OCI-LY7 (cell line): Measurements from ENCODE around the gene PRPS1L1.

Experiments used
- EZH2phosphoT487 ChIP-seq: fragments of 200-600 bp; sonication (generic); IDR thresholded peaks from 2 replicates; pipeline ENCODE4 v1.6.1; 2018; ENCODE audit warnings: low read depth, borderline replicate concordance, mild to moderate bottlenecking, mixed run types, antibody characterized with exemption, low read length, moderate library complexity, mixed read lengths
- TF ChIP-seq, protein P1 (sequence below): fragments of 200-600 bp; sonication (generic); conservative IDR thresholded peaks from 2 replicates; pipeline ENCODE4 v1.5.1; 2014; ENCODE audit warnings: mild to moderate bottlenecking, antibody characterized with exemption, low read length, moderate library complexity, mixed read lengths

- TF ChIP-seq, protein P1, sequence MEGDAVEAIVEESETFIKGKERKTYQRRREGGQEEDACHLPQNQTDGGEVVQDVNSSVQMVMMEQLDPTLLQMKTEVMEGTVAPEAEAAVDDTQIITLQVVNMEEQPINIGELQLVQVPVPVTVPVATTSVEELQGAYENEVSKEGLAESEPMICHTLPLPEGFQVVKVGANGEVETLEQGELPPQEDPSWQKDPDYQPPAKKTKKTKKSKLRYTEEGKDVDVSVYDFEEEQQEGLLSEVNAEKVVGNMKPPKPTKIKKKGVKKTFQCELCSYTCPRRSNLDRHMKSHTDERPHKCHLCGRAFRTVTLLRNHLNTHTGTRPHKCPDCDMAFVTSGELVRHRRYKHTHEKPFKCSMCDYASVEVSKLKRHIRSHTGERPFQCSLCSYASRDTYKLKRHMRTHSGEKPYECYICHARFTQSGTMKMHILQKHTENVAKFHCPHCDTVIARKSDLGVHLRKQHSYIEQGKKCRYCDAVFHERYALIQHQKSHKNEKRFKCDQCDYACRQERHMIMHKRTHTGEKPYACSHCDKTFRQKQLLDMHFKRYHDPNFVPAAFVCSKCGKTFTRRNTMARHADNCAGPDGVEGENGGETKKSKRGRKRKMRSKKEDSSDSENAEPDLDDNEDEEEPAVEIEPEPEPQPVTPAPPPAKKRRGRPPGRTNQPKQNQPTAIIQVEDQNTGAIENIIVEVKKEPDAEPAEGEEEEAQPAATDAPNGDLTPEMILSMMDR = 0 out of 2 replicates have a peak, but pooled peaks have one; percentile 12
- TF ChIP-seq EZH2phosphoT487 = no peak
Measured at GRCh38 chr7:17985473-17986239, 42.0 kb downstream of the PRPS1L1 start.
